ENCODE measurements around the gene ACACA. TPM values are rescaled to one million over a fixed set of nuclear protein-coding genes. Genes with fewer than 3 reads are reported as not detected.
A peak's percentile ranks its signal among the peaks of the same experiment; 100 is the strongest.

Gene ACACA
- total and polyA plus RNA-seq, 9 of the 15 experiments (the other 6 are each of a cell fraction or from before 2014, with no cell fraction given), result 35.9 to 135 (median 88.4) TPM

- TF ChIP-seq CTCFL (IDR thresholded peaks at IDR 0.05; ENCODE audit: borderline replicate concordance, insufficient read depth, low read depth, low read length, poor library complexity, severe bottlenecking) (peak; percentile 48), EP400 (IDR thresholded peaks at IDR 0.05) (peak; percentile 93), ZFX (CRISPR knock-in tag; IDR thresholded peaks at IDR 0.05) (peak; percentile 82), ZNF175 (CRISPR knock-in tag; IDR thresholded peaks at IDR 0.05; ENCODE audit: low read depth) (0 out of 2 replicates have a peak, but pooled peaks have one; percentile 39), RBFOX2 (IDR thresholded peaks at IDR 0.05; ENCODE audit: low read depth, low read length) (peak; percentile 90), FOS (IDR thresholded peaks at IDR 0.05; ENCODE audit: extremely low read depth, insufficient read length) (peak; percentile 22), RBM17 (IDR thresholded peaks at IDR 0.05; ENCODE audit: borderline replicate concordance, low read depth, low read length) (no peak), ELK3 (CRISPR knock-in tag; IDR thresholded peaks at IDR 0.05) (no peak), ZNF766 (CRISPR knock-in tag; conservative IDR thresholded peaks at IDR 0.05) (no peak), SMAD4 (CRISPR knock-in tag; conservative IDR thresholded peaks at IDR 0.05) (peak; percentile 93), FIP1L1 (IDR thresholded peaks at IDR 0.05; ENCODE audit: low read depth, low read length, poor library complexity, severe bottlenecking) (peak; percentile 28), RFX7 (CRISPR knock-in tag; IDR thresholded peaks at IDR 0.05) (0 out of 2 replicates have a peak, but pooled peaks have one; percentile 24)
- TF ChIP-seq, protein P1, sequence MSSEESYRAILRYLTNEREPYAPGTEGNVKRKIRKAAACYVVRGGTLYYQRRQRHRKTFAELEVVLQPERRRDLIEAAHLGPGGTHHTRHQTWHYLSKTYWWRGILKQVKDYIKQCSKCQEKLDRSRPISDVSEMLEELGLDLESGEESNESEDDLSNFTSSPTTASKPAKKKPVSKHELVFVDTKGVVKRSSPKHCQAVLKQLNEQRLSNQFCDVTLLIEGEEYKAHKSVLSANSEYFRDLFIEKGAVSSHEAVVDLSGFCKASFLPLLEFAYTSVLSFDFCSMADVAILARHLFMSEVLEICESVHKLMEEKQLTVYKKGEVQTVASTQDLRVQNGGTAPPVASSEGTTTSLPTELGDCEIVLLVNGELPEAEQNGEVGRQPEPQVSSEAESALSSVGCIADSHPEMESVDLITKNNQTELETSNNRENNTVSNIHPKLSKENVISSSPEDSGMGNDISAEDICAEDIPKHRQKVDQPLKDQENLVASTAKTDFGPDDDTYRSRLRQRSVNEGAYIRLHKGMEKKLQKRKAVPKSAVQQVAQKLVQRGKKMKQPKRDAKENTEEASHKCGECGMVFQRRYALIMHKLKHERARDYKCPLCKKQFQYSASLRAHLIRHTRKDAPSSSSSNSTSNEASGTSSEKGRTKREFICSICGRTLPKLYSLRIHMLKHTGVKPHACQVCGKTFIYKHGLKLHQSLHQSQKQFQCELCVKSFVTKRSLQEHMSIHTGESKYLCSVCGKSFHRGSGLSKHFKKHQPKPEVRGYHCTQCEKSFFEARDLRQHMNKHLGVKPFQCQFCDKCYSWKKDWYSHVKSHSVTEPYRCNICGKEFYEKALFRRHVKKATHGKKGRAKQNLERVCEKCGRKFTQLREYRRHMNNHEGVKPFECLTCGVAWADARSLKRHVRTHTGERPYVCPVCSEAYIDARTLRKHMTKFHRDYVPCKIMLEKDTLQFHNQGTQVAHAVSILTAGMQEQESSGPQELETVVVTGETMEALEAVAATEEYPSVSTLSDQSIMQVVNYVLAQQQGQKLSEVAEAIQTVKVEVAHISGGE (CRISPR knock-in tag; IDR thresholded peaks at IDR 0.05), result peak in 1 of 3 experiments; percentile 93; a peak in 2 of 6 replicates
These were observed 47.6 kb downstream of the ACACA start (continued) for GRCh38 chr17:37358830-37359681.

Measured in K562 (cell line).